ENCODE measurements around the gene ZSWIM7.

DNA sequence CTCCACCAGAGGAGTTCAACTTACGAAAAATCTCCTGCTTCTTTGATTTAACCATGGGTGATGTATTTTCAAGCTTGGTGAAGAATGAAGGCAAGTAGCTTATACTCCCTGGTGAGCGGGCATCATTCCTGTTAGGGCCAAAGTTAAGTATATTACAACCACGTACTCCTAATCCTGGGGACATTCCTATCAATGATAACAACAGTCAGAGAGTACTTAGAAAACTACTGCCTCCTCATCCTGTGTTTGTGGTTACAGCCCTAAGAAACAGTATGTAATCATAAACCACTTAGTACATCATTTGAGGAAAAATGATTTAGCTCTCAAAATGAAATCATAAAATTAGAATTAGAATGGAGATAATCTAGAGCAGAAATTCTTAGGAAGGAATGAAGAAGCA is 47.5 kb upstream of the ZSWIM7 start:
- no peak for TF ChIP-seq POLR2A (IDR thresholded peaks at IDR 0.05)
- TF ChIP-seq CTCF (IDR thresholded peaks at IDR 0.05) = no peak

Data from uterus (tissue), 2 donors.